K562 (cell line): ENCODE data around the gene SHROOM3.

Experiments
- CHD1 ChIP-seq: fragments of 200-600 bp; sonication (generic); IDR thresholded peaks from one replicate; pipeline ENCODE4 v1.6.1; 2012; ENCODE audit warnings: mild to moderate bottlenecking, moderate library complexity, low read length, inconsistent platforms
- CTCF ChIP-seq, 3 experiments: IDR thresholded peaks in 2 of 3; conservative IDR thresholded peaks in 1 of 3; 2 replicates each; pipeline ENCODE4 v1.5.1; 2011 to 2012; ENCODE audit warnings: low read length in 3 of 3, mild to moderate bottlenecking in 3 of 3, control low read depth in 2 of 3, improper control_type of control experiment in 1 of 3, inconsistent platforms in 1 of 3, low read depth in 1 of 3, mixed read lengths in 1 of 3, moderate library complexity in 1 of 3; ENCODE audit not compliant: insufficient read depth in 2 of 3
- SIX5 ChIP-seq, 2 experiments: IDR thresholded peaks; 2 replicates each; pipeline ENCODE4 v1.6.1; 2011; ENCODE audit warnings: low read length in 2 of 2, borderline replicate concordance in 1 of 2, low read depth in 1 of 2, mild to moderate bottlenecking in 1 of 2, moderate library complexity in 1 of 2; ENCODE audit not compliant: insufficient read depth in 1 of 2
- TFAP4 ChIP-seq: sonication (generic); formaldehyde crosslinking; IDR thresholded peaks from 2 replicates; pipeline ENCODE4 v1.8.0; 2022; ENCODE audit warnings: missing genetic modification reagents, mild to moderate bottlenecking, moderate library complexity, borderline replicate concordance
- ZBTB43 ChIP-seq: sonication (generic); formaldehyde crosslinking; IDR thresholded peaks from 2 replicates; pipeline ENCODE4 v1.8.0; 2023; ENCODE audit warnings: mild to moderate bottlenecking, missing genetic modification reagents
- ZNF3 ChIP-seq: fragments of 250-450 bp; sonication (Bioruptor Pico); IDR thresholded peaks from 2 replicates; pipeline ENCODE4 v1.5.0; 2021; ENCODE audit warnings: mild to moderate bottlenecking, moderate library complexity
- ZNF518B ChIP-seq: fragments of 250-450 bp; sonication (Bioruptor Pico); IDR thresholded peaks from 2 replicates; pipeline ENCODE4 v1.5.0; 2021; ENCODE audit warnings: mild to moderate bottlenecking, moderate library complexity

- TF ChIP-seq ZNF518B (CRISPR knock-in tag) (no peak), TFAP4 (CRISPR knock-in tag) (no peak), ZBTB43 (CRISPR knock-in tag) (no peak), CHD1 (no peak), SIX5 (IDR thresholded peaks at IDR 0.05; ENCODE audit: borderline replicate concordance in 1 of 2, insufficient read depth in 1 of 2, low read depth in 1 of 2, low read length in 2 of 2) (no peak), CTCF (IDR thresholded peaks at IDR 0.05 in 2 of 3, conservative IDR thresholded peaks at IDR 0.05 in 1 of 3; ENCODE audit: insufficient read depth in 2 of 3, low read depth in 1 of 3, low read length in 3 of 3) (no peak), ZNF3 (CRISPR knock-in tag) (no peak)
Observed at GRCh38 chr4:76690011-76690905, 255.2 kb downstream of the SHROOM3 start.
